CD4-positive, alpha-beta T cell (primary cell): ENCODE data around the gene NKAIN1. TPM values are rescaled to one million over a fixed set of nuclear protein-coding genes. Genes with fewer than 3 reads are reported as not detected.

Experiments used
- ATAC-seq: fragments of 200-7000 bp; cut with Tn5 transposase; one replicate; pipeline ENCODE4 v1.10.0; 2022; ENCODE audit warnings: mild to moderate bottlenecking; ENCODE audit not compliant: poor library complexity
- CTCF ChIA-PET: fragments of 350-600 bp; sonication (Branson Sonifier 250); formaldehyde crosslinking; loops from one replicate; lab custom pipeline; 2021; ENCODE audit warnings: antibody characterized with exemption, inconsistent platforms; lab: Charles Lee
- POLR2A ChIA-PET: fragments of 350-600 bp; sonication (Branson Sonifier 250); formaldehyde crosslinking; loops from one replicate; lab custom pipeline; 2021; ENCODE audit warnings: antibody characterized with exemption, inconsistent platforms; lab: Charles Lee
- DNase-seq, 14 experiments: peaks; one replicate each; pipeline ENCODE4 v3.0.0-alpha.2; 2013 to 2020; ENCODE audit warnings: mixed read lengths in 2 of 14
- H3K27ac ChIP-seq, 2 donors: one replicate each; pipeline versions ENCODE4 v1.5.1 to v1.7.0; 2013; ENCODE audit warnings: low read length in 2 of 2, low read depth in 1 of 2, mild to moderate bottlenecking in 1 of 2
- H3K27me3 ChIP-seq, 2 experiments: 1 replicate in 1 of 2; 2 replicates in 1 of 2; pipeline versions ENCODE4 v1.6.1 to v1.7.0; 2013; ENCODE audit warnings: low read length in 2 of 2, control low read depth in 1 of 2, mild to moderate bottlenecking in 1 of 2, moderate library complexity in 1 of 2; ENCODE audit not compliant: insufficient read depth in 2 of 2, control insufficient read depth in 1 of 2
- H3K36me3 ChIP-seq: one replicate; pipeline ENCODE4 v1.6.1; 2013; ENCODE audit warnings: low read length, control low read depth; ENCODE audit not compliant: insufficient read depth
- H3K4me1 ChIP-seq: one replicate; pipeline ENCODE4 v1.6.1; 2013; ENCODE audit warnings: low read length, control low read depth; ENCODE audit not compliant: insufficient read depth
- H3K4me3 ChIP-seq: one replicate; pipeline ENCODE4 v1.5.1; 2013; ENCODE audit warnings: mild to moderate bottlenecking, low read length, moderate library complexity
- H3K9me3 ChIP-seq, 2 experiments: 1 replicate in 1 of 2; 2 replicates in 1 of 2; pipeline versions ENCODE4 v1.6.1 to v1.7.0; 2013; ENCODE audit warnings: low read length in 2 of 2, mild to moderate bottlenecking in 2 of 2, control low read depth in 1 of 2, moderate library complexity in 1 of 2; ENCODE audit not compliant: control insufficient read depth in 1 of 2, insufficient read depth in 1 of 2
- H3K27ac Mint-ChIP-seq: one replicate; pipeline ENCODE4 v1.8.0; 2020; ENCODE audit warnings: mixed read lengths
- H3K27me3 Mint-ChIP-seq: one replicate; pipeline ENCODE4 v1.8.0; 2021; ENCODE audit warnings: mixed read lengths
- H3K36me3 Mint-ChIP-seq: one replicate; pipeline ENCODE4 v1.8.0; 2021; ENCODE audit warnings: low read depth, mixed read lengths
- H3K4me1 Mint-ChIP-seq: one replicate; pipeline ENCODE4 v1.8.0; 2021; ENCODE audit warnings: low read depth, mixed read lengths
- H3K4me3 Mint-ChIP-seq: one replicate; pipeline ENCODE4 v1.8.0; 2020; ENCODE audit warnings: mild to moderate bottlenecking, mixed read lengths
- H3K9me3 Mint-ChIP-seq: one replicate; pipeline ENCODE4 v1.8.0; 2020; ENCODE audit warnings: mixed read lengths
- intact Hi-C, 2 experiments: fragments of 100-400 bp; cut with DNase I in 1 of 2; cut with micrococcal nuclease in 1 of 2; formaldehyde crosslinking; loops; one replicate each; pipeline versions ENCODE4 v1.15.1 to v1.9.0; 2023 to 2025; cut with DNase I, micrococcal nuclease
- total RNA-seq, 174 experiments: library from RNA in 2 of 174; stranded (reverse) in 2 of 174; gene quantifications; one replicate each; pipeline ENCODE4 v1.2.3 and lab custom pipeline; 2021 to 2026
- TF ChIP-seq, protein P1 (sequence below): fragments of 200-600 bp; IDR thresholded peaks from one replicate; pipeline ENCODE4 v1.8.0; 2022; ENCODE audit warnings: antibody characterized with exemption, mild to moderate bottlenecking

Gene NKAIN1
- total RNA-seq, 2 experiments from 2014 or later: not detected

DNA sequence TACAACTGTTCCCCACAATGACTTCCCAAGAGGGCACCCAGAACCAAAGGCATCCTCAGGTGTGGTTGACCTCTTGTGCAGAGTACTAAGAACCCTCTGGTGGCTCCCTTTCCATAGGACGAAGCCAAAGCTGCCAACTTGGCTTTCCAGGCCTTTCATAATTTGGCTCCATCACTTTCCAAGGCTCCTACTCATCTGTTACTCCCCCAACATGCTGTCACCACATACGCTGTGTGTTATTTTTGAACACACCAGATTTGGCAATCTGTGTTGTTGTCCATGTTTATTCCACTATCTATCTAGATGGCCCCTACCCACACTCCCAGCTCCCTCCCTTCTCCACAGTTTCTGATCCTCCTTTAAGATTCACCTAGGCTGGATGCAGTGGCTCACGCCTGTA is 10.2 kb upstream of the NKAIN1 start:
- H3K4me1 Mint-ChIP-seq: no peaks in the 10 kb centered on the region
- DNase-seq: no peak
- H3K4me3 ChIP-seq: no peak overlapping the region
- no peak overlapping the region for H3K4me3 Mint-ChIP-seq
- no peaks in the 10 kb centered on the region for H3K9me3 Mint-ChIP-seq
- ChIA-PET CTCF (no interaction called here), POLR2A (no interaction called here)
- H3K27me3 Mint-ChIP-seq: no peaks in the 10 kb centered on the region
- H3K9me3 ChIP-seq: no peaks in the 10 kb centered on the region
- H3K36me3 ChIP-seq: no peaks in the 10 kb centered on the region
- no peaks in the 10 kb centered on the region for H3K4me1 ChIP-seq
- no peaks in the 10 kb centered on the region for H3K36me3 Mint-ChIP-seq
- intact Hi-C loops: no loop called here
- no peak overlapping the region for H3K27ac Mint-ChIP-seq
- TF ChIP-seq, protein P1, sequence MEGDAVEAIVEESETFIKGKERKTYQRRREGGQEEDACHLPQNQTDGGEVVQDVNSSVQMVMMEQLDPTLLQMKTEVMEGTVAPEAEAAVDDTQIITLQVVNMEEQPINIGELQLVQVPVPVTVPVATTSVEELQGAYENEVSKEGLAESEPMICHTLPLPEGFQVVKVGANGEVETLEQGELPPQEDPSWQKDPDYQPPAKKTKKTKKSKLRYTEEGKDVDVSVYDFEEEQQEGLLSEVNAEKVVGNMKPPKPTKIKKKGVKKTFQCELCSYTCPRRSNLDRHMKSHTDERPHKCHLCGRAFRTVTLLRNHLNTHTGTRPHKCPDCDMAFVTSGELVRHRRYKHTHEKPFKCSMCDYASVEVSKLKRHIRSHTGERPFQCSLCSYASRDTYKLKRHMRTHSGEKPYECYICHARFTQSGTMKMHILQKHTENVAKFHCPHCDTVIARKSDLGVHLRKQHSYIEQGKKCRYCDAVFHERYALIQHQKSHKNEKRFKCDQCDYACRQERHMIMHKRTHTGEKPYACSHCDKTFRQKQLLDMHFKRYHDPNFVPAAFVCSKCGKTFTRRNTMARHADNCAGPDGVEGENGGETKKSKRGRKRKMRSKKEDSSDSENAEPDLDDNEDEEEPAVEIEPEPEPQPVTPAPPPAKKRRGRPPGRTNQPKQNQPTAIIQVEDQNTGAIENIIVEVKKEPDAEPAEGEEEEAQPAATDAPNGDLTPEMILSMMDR: no peak
- no peaks in the 10 kb centered on the region for H3K27me3 ChIP-seq
- no peak for ATAC-seq
- H3K27ac ChIP-seq: no peak overlapping the region

DNA sequence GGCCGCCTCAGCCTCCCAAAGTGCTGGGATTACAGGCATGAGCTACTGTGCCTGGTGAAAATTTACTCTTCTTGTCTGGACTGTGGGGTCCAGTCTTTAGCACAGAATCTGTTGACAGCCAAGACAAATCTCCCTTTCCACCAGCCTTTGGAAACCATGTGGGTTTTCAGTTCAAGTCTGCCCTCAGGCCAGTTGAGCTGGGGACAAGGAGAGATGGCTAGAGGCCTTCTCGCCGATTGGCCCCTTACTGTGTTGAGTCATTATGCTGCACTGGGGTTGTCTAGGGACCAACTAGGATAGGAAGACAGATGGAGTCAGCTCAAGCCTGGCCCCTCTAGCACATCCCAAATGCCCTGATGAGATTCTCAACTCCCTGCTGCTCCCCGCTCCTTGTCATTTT is 8.6 kb upstream of the NKAIN1 start:
- no peaks in the 10 kb centered on the region for H3K4me1 ChIP-seq
- TF ChIP-seq, protein P1: no peak
- no peaks in the 10 kb centered on the region for H3K9me3 ChIP-seq
- no peak for DNase-seq
- Mint-ChIP-seq H3K27ac (no peak overlapping the region), H3K27me3 (peaks cover 8% of the 10 kb centered on the region), H3K4me3 (no peak overlapping the region), H3K36me3 (no peaks in the 10 kb centered on the region), H3K4me1 (no peaks in the 10 kb centered on the region), H3K9me3 (no peaks in the 10 kb centered on the region)
- ChIA-PET POLR2A (no interaction called here), CTCF (no interaction called here)
- ATAC-seq: no peak
- H3K4me3 ChIP-seq: no peak overlapping the region
- no peak overlapping the region for H3K27ac ChIP-seq
- no peaks in the 10 kb centered on the region for H3K36me3 ChIP-seq
- H3K27me3 ChIP-seq: no peaks in the 10 kb centered on the region
- intact Hi-C loops: no loop called here

DNA sequence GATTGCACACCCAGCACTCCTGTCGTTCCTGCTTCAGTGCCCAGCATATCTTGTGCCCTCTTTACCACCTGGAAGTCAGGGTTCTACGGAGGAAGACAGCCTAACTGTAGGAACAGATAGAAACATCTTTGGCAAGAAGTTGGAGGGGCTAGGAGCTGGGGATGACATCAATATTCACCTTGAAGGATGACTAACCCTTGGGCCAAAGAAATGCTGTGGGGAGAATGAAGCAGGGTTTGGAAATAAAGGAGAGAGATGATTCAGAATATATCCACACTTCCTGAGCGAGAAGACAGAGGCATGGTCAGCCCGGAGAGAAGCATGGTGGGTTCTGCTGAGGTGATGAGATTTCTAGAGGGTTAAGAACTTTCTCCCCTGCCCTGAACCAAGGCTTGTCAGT is 4.6 kb upstream of the NKAIN1 start:
- ChIA-PET POLR2A (no interaction called here), CTCF (no interaction called here)
- H3K36me3 Mint-ChIP-seq: no peaks in the 10 kb centered on the region
- Histone ChIP-seq H3K4me3 (no peak overlapping the region), H3K36me3 (no peaks in the 10 kb centered on the region), H3K27ac (no peak overlapping the region), H3K27me3 (peaks cover 11 to 13% of the 10 kb centered on the region in 2 experiments), H3K4me1 (no peaks in the 10 kb centered on the region), H3K9me3 (no peaks in the 10 kb centered on the region)
- no peak overlapping the region for H3K4me3 Mint-ChIP-seq
- H3K27ac Mint-ChIP-seq: no peak overlapping the region
- intact Hi-C loops: no loop called here
- ATAC-seq (no peak), DNase-seq (no peak)
- no peaks in the 10 kb centered on the region for H3K9me3 Mint-ChIP-seq
- TF ChIP-seq, protein P1: no peak
- H3K27me3 Mint-ChIP-seq: peaks cover 19% of the 10 kb centered on the region
- peaks cover 10% of the 10 kb centered on the region for H3K4me1 Mint-ChIP-seq
